Measurements from ENCODE around the gene PDZD2.

GRCh38 chr5:31706186-31706585 lies 67.3 kb downstream of the PDZD2 start:
- no peak for TF ChIP-seq CTCF (conservative IDR thresholded peaks at IDR 0.05; ENCODE audit: low read depth in 2 of 2)
- no peak for TF ChIP-seq EZH2phosphoT487 (IDR thresholded peaks at IDR 0.05; ENCODE audit: unreplicated experiment)
- no peak for TF ChIP-seq EZH2 (IDR thresholded peaks at IDR 0.05; ENCODE audit: low read depth, unreplicated experiment)
- no peak for TF ChIP-seq CREB1 (CRISPR knock-in tag; IDR thresholded peaks at IDR 0.05; ENCODE audit: low read depth)
- no peak for TF ChIP-seq POLR2AphosphoS5 (IDR thresholded peaks at IDR 0.05; ENCODE audit: low read depth)
- TF ChIP-seq NANOG (IDR thresholded peaks at IDR 0.05; ENCODE audit: borderline replicate concordance): no peak
- no peak for TF ChIP-seq REST (IDR thresholded peaks at IDR 0.05; ENCODE audit: unreplicated experiment)
- TF ChIP-seq ZNF114 (CRISPR knock-in tag; IDR thresholded peaks at IDR 0.05): no peak
- no peak for TF ChIP-seq JUNB (IDR thresholded peaks at IDR 0.05; ENCODE audit: unreplicated experiment)
- no peak for TF ChIP-seq ETS1 (IDR thresholded peaks at IDR 0.05)
- TF ChIP-seq ZNF462 (CRISPR knock-in tag; IDR thresholded peaks at IDR 0.05): no peak
- no peak for TF ChIP-seq ZNF331 (CRISPR knock-in tag; IDR thresholded peaks at IDR 0.05; ENCODE audit: low read depth)
- TF ChIP-seq STAT1 (IDR thresholded peaks at IDR 0.05; ENCODE audit: unreplicated experiment): no peak

Measured in GM23338 (cell line).